22Rv1 (cell line): ENCODE results near the gene GDNF.

Experiments used
- CTCF ChIP-seq: fragments of 450-650 bp; IDR thresholded peaks from 2 replicates; pipeline ENCODE4 v1.5.1; 2017; ENCODE audit warnings: mild to moderate bottlenecking
- ZFX ChIP-seq: fragments of 450-650 bp; IDR thresholded peaks from 2 replicates; pipeline ENCODE4 v1.6.1; 2017; ENCODE audit warnings: antibody characterized with exemption, borderline replicate concordance

GRCh38 chr5:37849641-37850040 is 9.8 kb upstream of the GDNF start:
- TF ChIP-seq CTCF, result no peak
- TF ChIP-seq ZFX, result no peak
